Measurements from ENCODE around the gene INO80E. TPM values are rescaled to one million over a fixed set of nuclear protein-coding genes. Genes with fewer than 3 reads are reported as not detected.

The INO80E gene
- total RNA-seq, 4 donors from 2014 or later: 45.4 to 74.8 (median 55.5) TPM

DNA sequence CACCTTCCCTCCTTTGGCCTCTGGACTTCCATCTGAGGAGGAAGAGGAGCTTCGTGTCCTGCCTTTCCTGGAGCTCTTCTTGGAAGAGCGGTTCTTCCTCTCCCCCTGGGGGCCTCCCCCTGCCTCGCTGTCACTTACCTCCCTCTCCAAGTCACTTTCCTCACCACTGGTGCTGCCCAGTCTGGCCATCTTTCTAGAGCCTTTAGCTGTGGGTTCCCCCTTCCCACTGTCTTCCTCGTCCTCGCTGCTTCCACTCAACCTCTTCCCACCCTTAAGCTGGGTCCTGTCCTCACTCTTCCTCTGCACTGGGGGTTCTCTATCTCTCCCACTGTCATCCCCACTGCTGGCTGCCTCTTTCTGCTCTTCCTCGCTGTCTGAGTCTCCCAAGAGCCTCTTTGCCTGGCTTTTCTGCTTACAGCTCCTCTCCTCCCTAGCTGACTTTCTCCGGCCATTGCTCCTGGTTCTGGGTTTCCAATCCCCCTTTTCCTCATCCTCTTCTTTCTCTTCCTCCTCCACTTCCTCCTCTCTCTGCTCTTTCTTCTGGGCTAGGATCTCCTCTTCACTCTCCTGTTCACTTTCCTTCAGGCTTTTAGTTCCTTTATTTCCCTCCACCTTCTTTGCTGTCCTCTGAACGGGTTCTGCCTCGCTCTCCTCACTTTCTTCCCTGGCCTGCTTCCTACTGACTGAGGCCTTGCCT, 2.0 kb upstream of the INO80E start:
- in situ Hi-C loops (cut with MboI; ENCODE audit: low sequenced_read_pairs in 4 of 4): no loop called here
- peak overlapping the region in 3 of 4 donors; percentile 95 to 100 (median 99) for H3K27ac ChIP-seq

DNA sequence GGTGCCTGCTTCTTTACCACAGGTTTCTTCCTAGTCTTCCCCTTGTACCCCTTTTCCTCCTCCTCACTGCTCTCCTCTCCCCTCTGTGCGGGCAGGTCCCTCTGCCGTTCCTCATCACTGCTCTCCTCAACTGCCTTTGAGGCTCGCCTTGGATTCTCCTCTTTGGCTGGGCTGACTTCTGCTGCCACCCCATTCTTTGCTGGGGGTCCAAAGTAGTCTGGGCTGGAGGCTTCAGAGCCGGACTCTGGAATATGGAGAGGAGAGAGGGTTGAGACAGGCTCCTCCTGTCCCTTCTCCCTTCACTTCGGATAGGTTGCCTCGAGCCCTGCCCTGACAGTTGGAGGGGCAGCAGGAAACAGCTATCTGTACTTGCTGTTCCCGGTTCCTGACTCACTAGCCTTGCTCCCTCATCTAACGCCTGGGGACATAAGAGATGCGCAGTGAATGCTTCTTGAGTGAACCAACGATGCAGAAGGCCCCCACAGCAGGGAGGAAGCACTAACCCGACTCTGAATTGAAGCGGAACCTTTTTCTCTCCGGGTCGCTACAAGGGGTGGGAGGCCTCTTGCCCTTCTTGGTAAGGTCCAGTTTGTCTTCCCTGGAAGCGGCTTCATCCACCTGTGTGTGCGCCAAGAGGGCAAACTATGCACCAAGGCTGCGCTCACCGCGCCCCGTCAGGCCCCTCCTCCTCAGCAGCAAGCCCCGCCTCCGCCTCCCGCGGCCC, 1.3 kb upstream of the INO80E start:
- in situ Hi-C loops (cut with MboI; ENCODE audit: low sequenced_read_pairs in 4 of 4): no loop called here
- TF ChIP-seq, protein P1, sequence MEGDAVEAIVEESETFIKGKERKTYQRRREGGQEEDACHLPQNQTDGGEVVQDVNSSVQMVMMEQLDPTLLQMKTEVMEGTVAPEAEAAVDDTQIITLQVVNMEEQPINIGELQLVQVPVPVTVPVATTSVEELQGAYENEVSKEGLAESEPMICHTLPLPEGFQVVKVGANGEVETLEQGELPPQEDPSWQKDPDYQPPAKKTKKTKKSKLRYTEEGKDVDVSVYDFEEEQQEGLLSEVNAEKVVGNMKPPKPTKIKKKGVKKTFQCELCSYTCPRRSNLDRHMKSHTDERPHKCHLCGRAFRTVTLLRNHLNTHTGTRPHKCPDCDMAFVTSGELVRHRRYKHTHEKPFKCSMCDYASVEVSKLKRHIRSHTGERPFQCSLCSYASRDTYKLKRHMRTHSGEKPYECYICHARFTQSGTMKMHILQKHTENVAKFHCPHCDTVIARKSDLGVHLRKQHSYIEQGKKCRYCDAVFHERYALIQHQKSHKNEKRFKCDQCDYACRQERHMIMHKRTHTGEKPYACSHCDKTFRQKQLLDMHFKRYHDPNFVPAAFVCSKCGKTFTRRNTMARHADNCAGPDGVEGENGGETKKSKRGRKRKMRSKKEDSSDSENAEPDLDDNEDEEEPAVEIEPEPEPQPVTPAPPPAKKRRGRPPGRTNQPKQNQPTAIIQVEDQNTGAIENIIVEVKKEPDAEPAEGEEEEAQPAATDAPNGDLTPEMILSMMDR (IDR thresholded peaks at IDR 0.05 in 4 of 5, conservative IDR thresholded peaks at IDR 0.05 in 1 of 5): no peak
- TF ChIP-seq POLR2A (IDR thresholded peaks at IDR 0.05): no peak
- no peak for DNase-seq
- H3K36me3 ChIP-seq: peaks cover 0 to 60% of the 10 kb centered on the region in 2 donors
- peaks cover 17 to 21% of the 10 kb centered on the region in 2 donors for H3K4me1 ChIP-seq
- no peaks in the 10 kb centered on the region for H3K9me3 ChIP-seq
- intact Hi-C loops (cut with DNase I; ENCODE audit: low total_unique reads): loop anchor here (1.0 to 10.0 kb wide), 7 partner anchors 32 to 1078 kb away; partner anchors contain the start of genes CDIPT, KCTD13, PAGR1 and TMEM219
- H3K27ac ChIP-seq: peak overlapping the region; percentile 95 to 100 (median 99)
- H3K27me3 ChIP-seq: no peaks in the 10 kb centered on the region
- peak in 1 of 2 donors; percentile 8 for ATAC-seq
- H3K4me3 ChIP-seq: peak overlapping the region; percentile 79 to 100 (median 90)

More for the DNA sequence above, 2.0 kb upstream of the INO80E start:
- Histone ChIP-seq H3K4me1 (peaks cover 17 to 21% of the 10 kb centered on the region in 2 donors), H3K4me3 (peak overlapping the region in 3 of 4 donors; percentile 79 to 100 (median 84)), H3K27me3 (no peaks in the 10 kb centered on the region), H3K9me3 (no peaks in the 10 kb centered on the region), H3K36me3 (peaks cover 0 to 67% of the 10 kb centered on the region in 2 donors)
- TF ChIP-seq POLR2A (IDR thresholded peaks at IDR 0.05): no peak
- TF ChIP-seq, protein P1 (IDR thresholded peaks at IDR 0.05 in 4 of 5, conservative IDR thresholded peaks at IDR 0.05 in 1 of 5): no peak
- intact Hi-C loops (cut with DNase I; ENCODE audit: low total_unique reads): loop anchor here (2.0 to 10.0 kb wide), 2 partner anchors 67 to 541 kb away; partner anchors contain the start of genes KCTD13 and ZNF747
- DNase-seq (no peak), ATAC-seq (no peak)

DNA sequence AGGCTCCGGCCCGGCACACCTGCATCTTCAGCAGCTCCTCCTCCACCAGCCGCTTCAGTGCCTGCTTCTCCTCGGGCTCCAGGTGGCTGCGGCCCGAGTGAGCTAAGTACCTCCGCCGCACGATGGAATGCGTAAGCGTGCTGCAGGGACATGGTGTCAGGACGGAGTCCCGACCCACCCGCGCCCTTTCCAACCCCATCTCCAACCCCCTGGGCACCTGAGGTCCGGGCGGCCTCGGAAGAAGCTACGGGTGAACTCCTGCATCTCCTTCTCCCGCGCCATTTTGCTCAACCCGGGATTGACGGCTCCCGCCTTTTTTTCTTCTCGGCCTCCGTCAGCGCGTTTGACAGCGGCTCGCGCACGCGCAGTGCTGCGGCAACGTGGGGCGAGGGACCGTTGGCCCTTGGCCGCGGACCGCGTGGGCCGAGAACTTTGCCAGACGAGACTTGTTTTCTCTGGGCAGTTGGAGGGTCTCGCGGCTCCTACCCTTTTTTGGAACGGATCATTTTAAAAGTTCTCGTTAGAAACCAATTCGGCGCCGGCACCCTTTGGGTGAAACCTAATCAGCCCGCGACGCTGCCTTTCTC, 624 bp upstream of the INO80E start, which contains the start of gene HIRIP3:
TSS of gene HIRIP3 (minus strand) at position 294 of the 587 bp plus-strand sequence. CDS start at position 282, 12 bp downstream.
- Histone ChIP-seq H3K9me3 (no peaks in the 10 kb centered on the region), H3K36me3 (peaks cover 0 to 53% of the 10 kb centered on the region in 2 donors), H3K27ac (peak within 1 kb of the TSS; percentile 95 to 100 (median 99)), H3K4me1 (peaks cover 17 to 21% of the 10 kb centered on the region in 2 donors), H3K4me3 (peak within 1 kb of the TSS; percentile 79 to 100 (median 90)), H3K27me3 (no peaks in the 10 kb centered on the region)
- in situ Hi-C loops (cut with MboI; ENCODE audit: low sequenced_read_pairs in 4 of 4) (no loop called here), intact Hi-C loops (cut with DNase I; ENCODE audit: low total_unique reads) (loop anchor here (1.0 to 10.0 kb wide), 7 partner anchors 33 to 1077 kb away; partner anchors contain the start of genes CDIPT, KCTD13, PAGR1 and TMEM219)
- TF ChIP-seq, protein P1 (IDR thresholded peaks at IDR 0.05 in 4 of 5, conservative IDR thresholded peaks at IDR 0.05 in 1 of 5): no peak
- no peak for TF ChIP-seq POLR2A (IDR thresholded peaks at IDR 0.05)
- peak; percentile 88 to 90 for ATAC-seq
- peak; percentile 69 to 84 for DNase-seq

DNA sequence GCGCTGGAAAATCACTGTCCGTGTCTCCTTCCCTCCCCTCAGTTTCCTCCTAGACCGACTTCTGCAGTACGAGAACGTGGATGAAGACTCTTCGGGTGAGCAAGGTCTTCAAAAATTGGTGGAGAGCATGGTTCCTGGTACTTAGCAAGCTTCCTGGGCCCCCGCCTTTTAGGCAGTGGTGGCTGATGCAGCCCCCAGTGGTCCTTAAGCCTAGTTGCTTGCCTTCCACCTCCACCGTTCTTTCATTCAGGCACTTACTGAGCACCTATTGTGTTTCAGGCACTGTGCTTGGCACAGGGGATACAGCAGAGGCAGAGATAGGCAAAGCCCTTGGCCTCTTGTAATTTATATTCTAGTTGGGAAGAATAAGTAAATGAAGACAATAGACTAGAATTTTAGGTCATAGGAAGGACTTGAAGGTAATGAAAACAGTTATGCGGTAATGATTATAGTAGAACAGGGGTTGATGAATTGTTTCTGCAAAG, 767 bp downstream of the INO80E start:
- Histone ChIP-seq H3K4me1 (peaks cover 17 to 21% of the 10 kb centered on the region in 2 donors), H3K27me3 (no peaks in the 10 kb centered on the region), H3K9me3 (no peaks in the 10 kb centered on the region), H3K4me3 (peak overlapping the region; percentile 79 to 100 (median 90)), H3K36me3 (peaks cover 0 to 49% of the 10 kb centered on the region in 2 donors), H3K27ac (peak overlapping the region; percentile 95 to 100 (median 99))
- DNase-seq (no peak), ATAC-seq (no peak)
- TF ChIP-seq, protein P1 (IDR thresholded peaks at IDR 0.05 in 4 of 5, conservative IDR thresholded peaks at IDR 0.05 in 1 of 5): no peak
- TF ChIP-seq POLR2A (IDR thresholded peaks at IDR 0.05): no peak
- intact Hi-C loops (cut with DNase I; ENCODE audit: low total_unique reads) (loop anchor here (1.0 to 10.0 kb wide), 7 partner anchors 24 to 1075 kb away; partner anchors contain the start of genes KIF22, PAGR1, TAOK2 and TMEM219), in situ Hi-C loops (cut with MboI; ENCODE audit: low sequenced_read_pairs in 4 of 4) (no loop called here)

Data from gastrocnemius medialis (tissue), 4 donors.